Neural progenitor cell (in vitro differentiated cells): ENCODE data around the gene F2RL3. TPM values are rescaled to one million over a fixed set of nuclear protein-coding genes. Genes with fewer than 3 reads are reported as not detected.

ENCODE experiments used
- DNase-seq: peaks from one replicate; pipeline ENCODE4 v3.0.0-alpha.2; 2016; ENCODE audit warnings: low spot score
- H2AFZ ChIP-seq: fragments of 200-600 bp; sonication (generic); replicated peaks from 2 replicates; pipeline ENCODE4 v1.6.1; 2016; ENCODE audit warnings: antibody characterized with exemption
- H3F3A ChIP-seq: fragments of 200-600 bp; sonication (generic); 2 replicates; pipeline ENCODE4 v1.6.1; 2016; ENCODE audit warnings: antibody characterized with exemption, low read depth
- H3K27ac ChIP-seq: fragments of 200-600 bp; sonication (generic); 2 replicates; pipeline ENCODE4 v1.5.1; 2016; ENCODE audit warnings: mild to moderate bottlenecking
- H3K27me3 ChIP-seq: fragments of 200-600 bp; sonication (generic); 2 replicates; pipeline ENCODE4 v1.6.1; 2016; ENCODE audit warnings: mild to moderate bottlenecking, moderate library complexity
- H3K36me3 ChIP-seq: fragments of 200-600 bp; sonication (generic); 2 replicates; pipeline ENCODE4 v1.5.1; 2016
- H3K4me1 ChIP-seq: fragments of 200-600 bp; sonication (generic); 2 replicates; pipeline ENCODE4 v1.6.1; 2016; ENCODE audit warnings: mixed run types
- H3K4me2 ChIP-seq: fragments of 200-600 bp; sonication (generic); 2 replicates; pipeline ENCODE4 v1.6.1; 2016
- H3K4me3 ChIP-seq: fragments of 200-600 bp; sonication (generic); 2 replicates; pipeline ENCODE4 v1.5.1; 2016
- H3K79me2 ChIP-seq: fragments of 200-600 bp; sonication (generic); 2 replicates; pipeline ENCODE4 v1.6.1; 2016; ENCODE audit warnings: low read depth
- H3K9ac ChIP-seq: fragments of 200-600 bp; sonication (generic); 2 replicates; pipeline ENCODE4 v1.6.1; 2016
- H3K9me3 ChIP-seq: fragments of 200-600 bp; sonication (generic); 2 replicates; pipeline ENCODE4 v1.5.1; 2016; ENCODE audit warnings: low read depth
- H4K20me1 ChIP-seq: fragments of 200-600 bp; sonication (generic); 2 replicates; pipeline ENCODE4 v1.6.1; 2016; ENCODE audit warnings: low read depth
- H3K27ac Mint-ChIP-seq: 3 replicates; pipeline ENCODE4 v1.8.0; 2021; ENCODE audit warnings: mixed read lengths
- H3K27me3 Mint-ChIP-seq: 2 replicates; pipeline ENCODE4 v1.8.0; 2022; ENCODE audit warnings: low read depth, mild to moderate bottlenecking, inconsistent platforms, moderate library complexity, mixed read lengths; ENCODE audit not compliant: insufficient read depth
- H3K36me3 Mint-ChIP-seq: 3 replicates; pipeline ENCODE4 v1.8.0; 2021; ENCODE audit warnings: mixed read lengths
- H3K4me1 Mint-ChIP-seq: 3 replicates; pipeline ENCODE4 v1.8.0; 2021; ENCODE audit warnings: mixed read lengths
- H3K4me3 Mint-ChIP-seq: 3 replicates; pipeline ENCODE4 v1.8.0; 2021; ENCODE audit warnings: mild to moderate bottlenecking, moderate library complexity, mixed read lengths
- H3K9me3 Mint-ChIP-seq: 3 replicates; pipeline ENCODE4 v1.8.0; 2020; ENCODE audit warnings: mixed read lengths
- CTCF ChIP-seq: fragments of 200-600 bp; sonication (generic); IDR thresholded peaks from 2 replicates; pipeline ENCODE4 v1.5.1; 2017; ENCODE audit warnings: antibody characterized with exemption, mild to moderate bottlenecking
- EZH2 ChIP-seq: fragments of 200-600 bp; sonication (generic); IDR thresholded peaks from 2 replicates; pipeline ENCODE4 v1.6.1; 2017; ENCODE audit warnings: antibody characterized with exemption, mild to moderate bottlenecking, moderate library complexity
- EZH2phosphoT487 ChIP-seq: fragments of 200-600 bp; sonication (generic); IDR thresholded peaks from 2 replicates; pipeline ENCODE4 v1.6.1; 2017; ENCODE audit warnings: antibody characterized with exemption
- total RNA-seq: library from RNA; depleted of rRNA; stranded (reverse); fragments of >200 nt; gene quantifications from 2 replicates; pipeline ENCODE4 v1.2.3, GENCODE V29; 2015; ENCODE audit warnings: low replicate concordance

The F2RL3 gene
- total RNA-seq, 1 donor from 2014 or later, result not detected

GRCh38 chr19:16919496-16919895, 30.7 kb downstream of the F2RL3 start:
- Mint-ChIP-seq H3K36me3 (no peaks in the 10 kb centered on the region), H3K27me3 (peaks cover 2% of the 10 kb centered on the region), H3K27ac (no peak overlapping the region), H3K9me3 (peaks cover 2% of the 10 kb centered on the region), H3K4me3 (no peak overlapping the region), H3K4me1 (no peaks in the 10 kb centered on the region)
- H3K9me3 ChIP-seq, result no peaks in the 10 kb centered on the region
- H3K36me3 ChIP-seq, result no peaks in the 10 kb centered on the region
- no peaks in the 10 kb centered on the region for H4K20me1 ChIP-seq
- no peak for DNase-seq
- no peaks in the 10 kb centered on the region for H3K4me1 ChIP-seq
- H2AFZ ChIP-seq, result no peak overlapping the region
- no peak overlapping the region for H3K27ac ChIP-seq
- no peak overlapping the region for H3K4me2 ChIP-seq
- TF ChIP-seq CTCF, result no peak
- TF ChIP-seq EZH2phosphoT487, result no peak
- TF ChIP-seq EZH2, result no peak
- no peaks in the 10 kb centered on the region for H3K79me2 ChIP-seq
- H3K4me3 ChIP-seq, result no peak overlapping the region
- H3F3A ChIP-seq, result no peaks in the 10 kb centered on the region
- no peaks in the 10 kb centered on the region for H3K27me3 ChIP-seq
- H3K9ac ChIP-seq, result no peak overlapping the region

- peaks cover 4% of the 10 kb centered on the region for H3K9me3 Mint-ChIP-seq
These were observed 32.2 kb downstream of the F2RL3 start for GRCh38 chr19:16920816-16921529.

GRCh38 chr19:16921766-16922591, 33.2 kb downstream of the F2RL3 start:
- Histone ChIP-seq H3K9ac (no peak overlapping the region), H3K4me1 (no peaks in the 10 kb centered on the region), H3K9me3 (no peaks in the 10 kb centered on the region), H3K27me3 (no peaks in the 10 kb centered on the region), H3K4me2 (no peak overlapping the region), H3K36me3 (no peaks in the 10 kb centered on the region), H3K4me3 (no peak overlapping the region), H3F3A (no peaks in the 10 kb centered on the region), H4K20me1 (no peaks in the 10 kb centered on the region), H2AFZ (no peak overlapping the region), H3K27ac (no peak overlapping the region), H3K79me2 (no peaks in the 10 kb centered on the region)
- no peak for DNase-seq
- H3K4me3 Mint-ChIP-seq, result no peak overlapping the region
- no peak for TF ChIP-seq EZH2phosphoT487
- TF ChIP-seq EZH2, result no peak
- H3K9me3 Mint-ChIP-seq, result peaks cover 12% of the 10 kb centered on the region
- peak overlapping the region; percentile 15 for H3K27ac Mint-ChIP-seq
- no peaks in the 10 kb centered on the region for H3K36me3 Mint-ChIP-seq
- no peaks in the 10 kb centered on the region for H3K4me1 Mint-ChIP-seq
- H3K27me3 Mint-ChIP-seq, result peaks cover 2% of the 10 kb centered on the region

More at GRCh38 chr19:16920816-16921529, 32.2 kb downstream of the F2RL3 start:
- H3K4me2 ChIP-seq, result no peak overlapping the region
- no peak overlapping the region for H3K27ac ChIP-seq
- H3F3A ChIP-seq, result no peaks in the 10 kb centered on the region
- DNase-seq, result no peak
- no peaks in the 10 kb centered on the region for H3K27me3 ChIP-seq
- H3K4me1 ChIP-seq, result no peaks in the 10 kb centered on the region
- Mint-ChIP-seq H3K27ac (no peak overlapping the region), H3K36me3 (no peaks in the 10 kb centered on the region), H3K27me3 (peaks cover 2% of the 10 kb centered on the region), H3K4me3 (no peak overlapping the region), H3K4me1 (no peaks in the 10 kb centered on the region)
- TF ChIP-seq EZH2phosphoT487 (no peak), CTCF (no peak), EZH2 (no peak)
- H2AFZ ChIP-seq, result no peak overlapping the region
- no peak overlapping the region for H3K9ac ChIP-seq
- no peak overlapping the region for H3K4me3 ChIP-seq
- H3K79me2 ChIP-seq, result no peaks in the 10 kb centered on the region
- no peaks in the 10 kb centered on the region for H4K20me1 ChIP-seq
- no peaks in the 10 kb centered on the region for H3K9me3 ChIP-seq
- H3K36me3 ChIP-seq, result no peaks in the 10 kb centered on the region
